ENCODE results near the gene CHST5. TPM values are rescaled to one million over a fixed set of nuclear protein-coding genes. Genes with fewer than 3 reads are reported as not detected.
"Not testable (repeated sequence)": the region's sequence is repeated elsewhere in the genome, so short reads cannot be mapped to it uniquely, and the experiment has no call there.

CHST5 gene
- total RNA-seq, 1 donor from 2014 or later, result 0.16 TPM

GRCh38 chr16:75550211-75550662 lies 14.3 kb upstream of the CHST5 start:
- peak; percentile 28 for DNase-seq

- DNase-seq, result not testable (repeated sequence)
Measured at GRCh38 chr16:75548456-75548855, 12.5 kb upstream of the CHST5 start.

- DNase-seq, result no peak
Measured at GRCh38 chr16:75546293-75546692, 10.4 kb upstream of the CHST5 start.

GRCh38 chr16:75545879-75546278 lies 10.0 kb upstream of the CHST5 start:
- DNase-seq, result not testable (repeated sequence)

GRCh38 chr16:75542462-75542861 lies 6.6 kb upstream of the CHST5 start:
- DNase-seq, result not testable (repeated sequence)

GRCh38 chr16:75541236-75541635 lies 5.3 kb upstream of the CHST5 start:
- no peak for DNase-seq

GRCh38 chr16:75538882-75539565 lies 3.1 kb upstream of the CHST5 start:
- DNase-seq, result peak; percentile 1

GRCh38 chr16:75537776-75538175 lies 1.9 kb upstream of the CHST5 start:
- no peak for DNase-seq

GRCh38 chr16:75535211-75535843 lies 581 bp downstream of the CHST5 start:
- DNase-seq, result no peak

- DNase-seq, result no peak
Measured at GRCh38 chr16:75534560-75535205, 1.2 kb downstream of the CHST5 start.

- DNase-seq, result no peak
Measured at GRCh38 chr16:75532791-75533190, 3.1 kb downstream of the CHST5 start.

- no peak for DNase-seq
Measured at GRCh38 chr16:75532142-75532765, 3.7 kb downstream of the CHST5 start.

GRCh38 chr16:75529959-75530358 lies 5.9 kb downstream of the CHST5 start:
- DNase-seq, result no peak

- DNase-seq, result no peak
Measured at GRCh38 chr16:75529056-75529905, 6.6 kb downstream of the CHST5 start.

GRCh38 chr16:75527825-75528299 lies 8.0 kb downstream of the CHST5 start:
- DNase-seq, result no peak

- no peak for DNase-seq
Measured at GRCh38 chr16:75526032-75526790, 9.7 kb downstream of the CHST5 start.

- DNase-seq, result no peak
Measured at GRCh38 chr16:75519175-75519574, 16.7 kb downstream of the CHST5 start.

GRCh38 chr16:75516189-75516966 lies 19.5 kb downstream of the CHST5 start:
- DNase-seq, result peak; percentile 30

GRCh38 chr16:75514296-75514695 lies 21.6 kb downstream of the CHST5 start:
- DNase-seq, result no peak

- DNase-seq, result no peak
Measured at GRCh38 chr16:75506574-75506973, 29.3 kb downstream of the CHST5 start.

All from occipital lobe (tissue), 2 donors.